ENCODE data around the gene PMIS2.

The PMIS2 gene

GRCh38 chr19:35551091-35551810 is 34.7 kb upstream of the PMIS2 start:
- no peak for TF ChIP-seq CTCF (IDR thresholded peaks at IDR 0.05; ENCODE audit: low read length, missing control alignments)
- H3K4me3 ChIP-seq (replicated peaks; ENCODE audit: low read depth, low read length), result no peak overlapping the region
- DNase-seq (ENCODE audit: low read depth), result no peak

DNA sequence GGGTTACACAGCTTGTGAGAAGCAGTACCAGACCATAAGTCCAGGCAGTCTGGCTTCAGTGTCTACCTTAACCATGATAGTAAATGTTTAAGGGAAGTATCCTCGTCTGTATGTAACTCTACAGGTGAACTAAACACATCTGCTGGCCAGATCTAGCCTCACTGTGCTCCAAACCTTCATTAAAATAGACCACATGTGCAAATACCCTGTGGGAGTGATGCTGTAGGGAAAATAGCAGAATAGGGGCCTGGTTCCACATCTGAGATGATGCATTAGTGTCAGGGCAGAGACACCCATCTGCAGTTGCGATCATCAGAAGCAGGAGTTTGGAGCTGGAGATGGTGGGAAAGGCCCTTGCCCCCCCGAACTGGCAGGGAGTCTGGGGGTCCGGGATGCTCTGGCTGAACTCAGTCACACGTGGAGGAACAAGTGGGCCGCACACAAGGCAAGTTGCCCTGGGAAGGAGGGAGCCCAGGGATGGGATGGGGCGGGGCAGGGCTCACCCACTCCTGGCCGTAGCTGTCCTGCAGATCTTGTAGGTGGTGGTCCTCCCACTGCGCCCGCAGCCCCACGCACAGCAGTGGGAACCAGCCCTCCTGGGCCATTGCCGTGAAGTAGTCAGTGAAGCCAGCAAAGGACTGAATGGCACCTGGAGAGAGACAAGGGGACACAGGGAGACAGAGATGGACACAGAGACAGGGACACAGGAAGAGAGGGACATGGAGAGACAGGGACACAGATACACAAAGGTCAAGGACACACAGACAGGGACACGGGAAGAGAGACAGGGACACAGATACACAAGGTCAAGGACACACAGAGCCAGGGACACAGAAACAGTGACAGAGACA is 33.2 kb upstream of the PMIS2 start:
- no peak for DNase-seq (ENCODE audit: low read depth)
- TF ChIP-seq CTCF (IDR thresholded peaks at IDR 0.05; ENCODE audit: low read length, missing control alignments), result no peak
- H3K4me3 ChIP-seq (replicated peaks; ENCODE audit: low read depth, low read length), result no peak overlapping the region

DNA sequence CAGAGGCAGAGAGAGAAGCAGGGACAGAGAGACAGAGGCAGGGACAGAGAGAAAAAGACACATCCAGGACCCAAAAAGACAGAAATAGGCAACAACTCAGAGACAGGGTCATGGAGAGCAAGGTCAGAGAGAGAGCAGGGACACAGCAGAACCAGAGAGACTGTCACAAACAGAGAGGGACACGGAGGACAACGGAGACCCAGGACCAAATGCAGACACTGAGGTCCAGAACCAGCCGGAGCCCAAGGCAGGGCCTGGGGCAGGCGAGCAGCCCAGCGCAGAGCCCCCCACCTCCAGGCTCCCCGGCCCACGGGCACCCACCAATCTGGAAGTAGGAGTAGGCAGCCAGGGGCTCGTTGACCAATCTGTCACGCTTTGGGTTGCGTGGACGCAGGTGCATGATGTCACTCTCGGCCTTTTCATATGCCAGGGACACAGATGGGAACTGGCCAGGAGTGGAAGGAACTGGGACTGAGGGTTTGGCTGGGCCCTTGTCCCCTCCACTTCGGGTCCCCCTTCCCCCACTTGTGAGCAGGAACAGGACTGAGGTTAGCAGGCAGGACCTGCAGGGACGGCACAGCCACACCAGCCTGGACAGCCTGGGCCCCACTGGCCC is 32.5 kb upstream of the PMIS2 start:
- DNase-seq (ENCODE audit: low read depth), result no peak
- H3K4me3 ChIP-seq (replicated peaks; ENCODE audit: low read depth, low read length), result no peak overlapping the region
- TF ChIP-seq CTCF (IDR thresholded peaks at IDR 0.05; ENCODE audit: low read length, missing control alignments), result no peak

DNA sequence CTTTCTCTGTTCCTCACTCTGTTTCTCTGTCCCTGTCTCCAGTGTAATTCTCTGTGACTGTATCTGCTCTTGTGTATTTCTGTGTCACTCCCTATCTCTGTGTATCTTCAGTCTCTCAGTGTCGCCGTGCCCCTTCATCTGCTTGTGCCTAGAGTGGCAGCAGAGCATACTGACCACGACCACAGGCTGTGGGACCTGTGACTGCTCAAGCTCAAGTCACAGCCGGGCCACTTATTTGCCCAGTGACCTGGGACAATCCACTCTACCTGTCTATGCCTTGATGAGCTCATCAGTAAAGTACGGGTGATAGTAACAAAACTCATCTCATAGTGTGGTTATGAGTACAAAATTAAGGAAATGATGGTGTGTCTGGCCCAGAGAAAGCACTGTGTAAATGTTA is 31.9 kb upstream of the PMIS2 start:
- H3K4me3 ChIP-seq (replicated peaks; ENCODE audit: low read depth, low read length), result no peak overlapping the region
- no peak for DNase-seq (ENCODE audit: low read depth)
- TF ChIP-seq CTCF (IDR thresholded peaks at IDR 0.05; ENCODE audit: low read length, missing control alignments), result no peak

GRCh38 chr19:35555301-35556005 is 30.5 kb upstream of the PMIS2 start:
- TF ChIP-seq CTCF (IDR thresholded peaks at IDR 0.05; ENCODE audit: low read length, missing control alignments), result peak; percentile 30
- no peak overlapping the region for H3K4me3 ChIP-seq (replicated peaks; ENCODE audit: low read depth, low read length)
- peak; percentile 36 for DNase-seq (ENCODE audit: low read depth)

GRCh38 chr19:35556025-35556590 is 29.9 kb upstream of the PMIS2 start:
- no peak overlapping the region for H3K4me3 ChIP-seq (replicated peaks; ENCODE audit: low read depth, low read length)
- DNase-seq (ENCODE audit: low read depth), result no peak
- no peak for TF ChIP-seq CTCF (IDR thresholded peaks at IDR 0.05; ENCODE audit: low read length, missing control alignments)
